ENCODE measurements around the gene PTBP3.
"Not testable (repeated sequence)": the region's sequence is repeated elsewhere in the genome, so short reads cannot be mapped to it uniquely, and the experiment has no call there.

PTBP3 gene, protein sequence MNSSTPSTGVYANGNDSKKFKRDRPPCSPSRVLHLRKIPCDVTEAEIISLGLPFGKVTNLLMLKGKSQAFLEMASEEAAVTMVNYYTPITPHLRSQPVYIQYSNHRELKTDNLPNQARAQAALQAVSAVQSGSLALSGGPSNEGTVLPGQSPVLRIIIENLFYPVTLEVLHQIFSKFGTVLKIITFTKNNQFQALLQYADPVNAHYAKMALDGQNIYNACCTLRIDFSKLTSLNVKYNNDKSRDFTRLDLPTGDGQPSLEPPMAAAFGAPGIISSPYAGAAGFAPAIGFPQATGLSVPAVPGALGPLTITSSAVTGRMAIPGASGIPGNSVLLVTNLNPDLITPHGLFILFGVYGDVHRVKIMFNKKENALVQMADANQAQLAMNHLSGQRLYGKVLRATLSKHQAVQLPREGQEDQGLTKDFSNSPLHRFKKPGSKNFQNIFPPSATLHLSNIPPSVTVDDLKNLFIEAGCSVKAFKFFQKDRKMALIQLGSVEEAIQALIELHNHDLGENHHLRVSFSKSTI
- 197 to 291 (median 227) reads per million in 4 experiments for total RNA-seq

DNA sequence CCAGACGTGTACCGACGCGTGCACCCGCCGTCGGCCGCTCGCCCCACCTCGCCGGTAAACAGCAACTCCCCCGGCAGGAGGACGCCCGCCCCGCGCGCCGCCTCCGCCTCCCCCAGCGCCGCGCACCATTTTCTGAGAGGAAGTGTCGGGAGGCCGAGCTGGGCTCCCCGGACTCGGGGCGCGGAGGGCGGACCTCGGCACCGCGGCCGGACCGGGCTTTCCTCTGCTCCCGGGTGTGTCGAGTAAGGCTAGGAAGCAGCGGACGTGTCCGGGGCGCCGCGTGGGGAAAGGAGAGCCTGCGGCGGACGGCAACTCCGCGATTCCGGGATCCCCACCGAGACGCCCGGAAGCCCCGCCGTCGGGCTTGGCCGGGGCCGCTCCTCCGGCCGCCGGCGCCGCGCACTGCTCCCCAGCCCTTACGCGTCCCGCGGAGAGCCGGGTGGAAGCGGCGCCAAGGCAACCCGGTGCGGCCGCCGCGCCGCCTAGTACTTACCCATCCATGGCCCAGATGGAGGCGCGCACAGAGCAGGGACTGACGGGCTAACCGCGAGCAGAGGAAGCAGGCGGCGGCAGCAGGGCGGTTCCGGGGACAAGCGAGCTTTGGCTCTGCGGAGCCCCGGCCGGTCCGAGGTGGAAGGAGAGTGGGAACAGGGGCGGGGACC lies at the start of gene PTBP3:
Gene PTBP3, minus strand, starts transcription at position 643 of the 662 bp plus-strand sequence. CDS start 35,754 bp downstream, outside the sequence.
- DNase-seq: peak; percentile 66

DNA sequence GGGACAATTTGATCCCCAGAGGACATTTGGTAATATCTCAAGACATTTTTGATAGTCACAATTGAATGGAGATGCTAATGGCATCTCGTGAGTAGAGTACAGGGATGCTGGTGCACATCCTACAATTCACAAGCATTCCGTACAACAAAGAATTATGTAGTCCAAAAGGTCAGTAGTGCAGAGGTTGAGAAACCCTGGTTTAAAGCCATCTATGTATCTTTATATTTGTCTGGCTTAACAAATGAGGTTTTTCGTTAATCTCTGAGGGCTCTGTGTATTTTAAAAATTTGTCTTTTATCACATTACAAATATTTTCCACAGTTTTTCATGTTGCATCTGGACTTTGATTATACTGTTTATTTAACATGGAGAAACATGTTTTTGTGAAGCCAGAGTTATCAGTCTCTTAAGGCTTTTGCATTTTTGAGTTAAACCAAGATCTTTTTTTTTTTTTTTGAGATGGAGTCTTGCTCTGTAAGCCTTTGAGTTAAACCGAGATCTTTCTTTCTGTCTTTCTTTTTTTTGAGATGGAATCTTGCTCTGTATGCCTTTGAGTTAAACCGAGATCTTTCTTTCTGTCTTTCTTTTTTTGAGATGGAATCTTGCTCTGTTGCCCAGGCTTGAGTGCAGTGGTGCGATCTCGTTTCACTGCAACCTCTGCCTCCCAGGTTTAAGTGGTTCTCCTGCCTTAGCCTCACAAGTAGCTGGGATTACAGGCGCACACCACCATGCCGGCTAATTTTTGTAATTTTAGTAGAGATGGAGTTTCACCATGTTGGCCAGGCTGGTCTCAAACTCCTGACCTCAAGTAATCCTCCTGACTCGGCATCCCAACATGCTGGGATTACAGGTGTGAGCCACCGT lies 49.3 kb upstream of the PTBP3 start:
- DNase-seq: no peak

DNA sequence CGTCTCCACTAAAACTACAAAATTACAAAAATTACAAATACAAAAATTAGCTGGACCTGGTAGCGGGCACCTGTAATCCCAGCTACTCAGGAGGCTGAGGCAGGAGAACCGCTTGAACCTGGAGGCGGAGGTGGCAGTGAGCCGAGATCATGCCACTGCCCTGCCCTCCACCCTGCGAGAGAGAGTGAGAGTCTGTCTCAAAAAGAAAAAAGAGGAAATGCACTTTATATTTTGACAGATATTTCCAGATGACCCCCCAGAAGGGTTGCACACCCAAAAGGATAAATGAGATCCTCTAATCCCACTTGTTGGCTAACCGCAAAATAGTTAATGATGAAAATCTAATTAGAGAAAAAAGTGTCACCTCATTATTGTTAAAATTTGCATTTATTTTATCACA lies 48.6 kb upstream of the PTBP3 start:
- DNase-seq: no peak

DNA sequence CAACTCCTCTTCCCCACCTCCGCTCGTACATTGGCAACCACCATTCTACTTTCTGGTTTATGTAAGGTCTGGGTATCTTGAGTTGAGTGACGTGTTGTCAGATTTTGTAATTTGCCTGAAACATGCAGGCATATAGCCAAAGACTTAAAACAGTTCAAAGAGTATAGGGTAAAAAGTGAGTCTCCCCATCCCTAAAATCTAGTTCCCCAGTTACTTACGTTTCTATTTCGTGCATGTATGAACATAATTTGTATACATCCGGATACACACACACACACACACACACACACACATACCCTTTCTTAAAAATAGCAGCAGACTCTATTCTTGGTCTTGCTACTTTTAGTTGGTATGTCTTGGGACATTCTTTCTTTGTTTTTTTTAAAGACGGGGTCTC lies 47.4 kb upstream of the PTBP3 start:
- DNase-seq: no peak

DNA sequence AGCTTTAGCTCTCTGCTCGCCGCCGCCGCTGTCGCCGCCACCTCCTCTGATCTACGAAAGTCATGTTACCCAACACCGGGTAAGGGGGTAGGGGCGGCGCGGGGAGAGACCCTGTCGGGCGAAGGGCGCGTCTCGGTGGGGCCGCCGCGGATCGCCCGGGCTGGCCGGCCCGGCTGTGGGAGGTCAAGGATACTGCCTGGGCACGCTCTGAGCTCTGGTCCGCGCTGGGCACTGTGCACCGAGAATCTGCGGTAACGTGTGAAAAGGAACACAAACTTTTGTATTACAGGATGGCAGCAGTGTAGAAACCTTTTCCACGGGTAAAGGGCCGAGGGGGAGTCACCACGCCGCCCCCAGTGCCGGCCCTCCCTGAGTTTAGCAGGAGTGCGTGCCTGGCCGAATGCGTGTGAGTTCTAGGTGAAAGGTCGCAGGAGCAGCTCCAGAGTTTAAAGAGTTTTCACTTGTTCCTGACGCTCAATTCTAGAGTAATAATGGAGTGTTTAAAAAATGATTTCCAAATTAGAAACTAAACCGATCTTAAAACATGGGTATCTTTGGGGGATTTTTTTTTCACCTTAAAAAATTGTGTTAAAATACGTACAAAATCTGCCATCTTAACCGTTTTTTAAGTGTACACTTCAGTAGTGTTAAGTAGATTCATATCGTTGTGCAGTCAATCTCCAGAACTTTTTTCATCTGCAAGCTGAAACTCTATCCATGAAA lies 46.8 kb upstream of the PTBP3 start, which contains the start of gene HSDL2:
Gene HSDL2, plus strand, starts transcription at position 7 of the 723 bp plus-strand sequence. Its CDS starts 56 bp downstream, at position 63.
- DNase-seq: no peak

DNA sequence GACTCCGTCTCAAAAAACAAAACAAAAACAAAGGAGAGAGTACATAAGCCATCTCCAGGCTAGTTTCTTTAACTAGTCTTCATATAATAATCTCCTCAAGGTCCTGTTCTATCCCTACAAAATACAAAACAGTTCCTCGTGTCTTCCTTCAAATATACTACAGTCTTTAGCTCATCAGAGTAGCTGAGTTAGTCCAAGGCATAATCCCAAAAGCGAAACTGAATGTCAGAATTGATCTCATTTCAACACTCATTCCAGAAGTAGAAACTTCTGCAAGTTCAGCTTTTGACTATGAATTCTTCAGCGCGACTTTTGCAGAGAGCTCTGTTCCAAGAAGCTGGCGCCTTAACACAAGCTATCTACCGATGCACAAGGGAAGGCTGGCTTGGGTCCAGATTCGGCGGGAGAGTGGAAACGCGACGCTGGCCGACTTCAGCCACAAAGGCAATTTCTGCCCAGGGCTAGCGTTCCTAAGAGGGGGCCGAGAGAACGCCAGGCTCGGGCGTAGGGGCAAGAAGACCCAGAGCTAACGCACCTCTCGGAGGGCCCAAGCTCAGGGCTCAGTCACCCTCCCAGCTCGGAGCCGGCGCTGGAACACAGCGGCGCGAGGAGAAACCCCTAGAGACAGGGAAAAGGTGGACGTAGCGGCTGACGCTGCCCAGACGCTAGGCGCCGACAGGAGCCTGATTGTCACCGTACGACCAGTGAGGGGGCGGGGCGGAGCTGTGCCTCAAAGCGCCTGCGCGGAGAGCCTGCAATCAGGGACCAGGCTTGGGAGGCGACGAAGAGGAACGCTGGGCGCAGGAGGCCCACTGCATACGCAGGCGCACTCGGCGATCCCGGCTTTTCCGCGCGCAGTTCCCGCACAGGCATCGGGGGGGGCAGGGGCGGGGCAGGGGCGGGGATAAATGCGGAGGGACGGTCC lies 46.0 kb upstream of the PTBP3 start:
- DNase-seq: peak; percentile 98

DNA sequence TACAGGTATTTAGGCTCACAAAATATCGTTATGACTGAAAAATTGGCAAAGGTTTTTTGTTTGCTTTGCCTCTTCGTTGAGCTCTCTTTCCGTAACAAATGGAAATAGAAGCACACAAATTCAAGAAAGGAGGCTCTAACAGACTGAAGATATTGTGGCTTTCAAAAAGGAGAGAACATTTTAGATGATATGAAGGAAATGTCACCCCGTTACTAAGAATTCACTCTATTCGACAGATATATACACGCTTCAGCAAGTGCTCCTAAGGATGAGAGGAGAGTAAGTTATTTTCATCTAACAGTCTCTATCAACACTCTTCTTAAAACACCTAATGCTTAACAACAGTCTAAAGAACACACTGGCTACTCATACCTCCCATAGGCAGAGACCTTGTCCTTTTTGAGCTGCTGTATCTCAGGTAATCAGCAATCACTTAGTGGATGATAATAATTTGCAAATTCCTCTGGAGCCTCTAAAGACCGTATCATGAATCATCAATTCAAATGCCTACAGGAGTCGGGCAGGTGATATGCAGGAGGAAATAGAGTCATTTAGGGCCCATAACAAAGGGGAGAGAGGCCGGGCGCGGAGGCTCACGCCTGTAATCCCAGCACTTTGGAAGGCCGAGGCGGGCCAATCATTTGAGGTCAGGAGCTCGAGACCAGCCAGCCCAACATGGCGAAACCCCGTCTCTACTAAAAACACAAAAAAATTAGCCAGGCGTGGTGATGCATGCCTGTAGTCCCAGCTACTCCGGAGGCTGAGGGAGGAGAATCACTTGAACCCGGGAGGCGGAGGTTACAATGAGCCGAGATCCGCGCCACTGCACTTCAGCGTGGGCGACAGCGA lies 45.1 kb upstream of the PTBP3 start:
- DNase-seq: no peak

DNA sequence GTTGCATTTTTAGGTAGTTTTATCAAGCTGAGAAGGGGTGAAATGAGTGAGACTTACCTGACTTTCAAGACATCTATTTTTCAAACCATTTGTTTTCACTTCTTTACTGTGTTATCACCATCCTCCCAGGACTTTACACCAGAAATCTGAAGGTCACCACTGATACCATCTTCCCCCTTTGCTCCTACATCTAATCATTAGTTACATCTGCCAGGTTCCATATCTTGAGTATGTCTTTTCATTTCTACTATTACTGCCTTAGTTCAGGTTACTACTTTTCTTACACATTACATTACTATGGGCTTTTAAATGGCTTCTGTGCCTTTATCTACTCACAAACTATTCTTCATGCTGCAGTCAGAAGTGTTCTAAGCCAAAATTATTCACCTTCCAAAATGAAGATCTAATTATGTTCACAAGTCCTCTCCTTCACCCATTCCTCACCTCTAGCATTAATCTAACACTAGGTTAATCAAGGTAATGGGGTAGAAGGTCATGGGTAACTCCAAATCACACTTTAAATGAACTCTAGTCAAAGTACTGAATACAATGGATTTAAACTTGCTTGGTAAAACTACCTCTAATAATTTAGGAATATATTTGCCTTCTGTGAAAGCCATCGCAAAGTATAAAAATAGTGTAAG lies 44.4 kb upstream of the PTBP3 start:
- no peak for DNase-seq

DNA sequence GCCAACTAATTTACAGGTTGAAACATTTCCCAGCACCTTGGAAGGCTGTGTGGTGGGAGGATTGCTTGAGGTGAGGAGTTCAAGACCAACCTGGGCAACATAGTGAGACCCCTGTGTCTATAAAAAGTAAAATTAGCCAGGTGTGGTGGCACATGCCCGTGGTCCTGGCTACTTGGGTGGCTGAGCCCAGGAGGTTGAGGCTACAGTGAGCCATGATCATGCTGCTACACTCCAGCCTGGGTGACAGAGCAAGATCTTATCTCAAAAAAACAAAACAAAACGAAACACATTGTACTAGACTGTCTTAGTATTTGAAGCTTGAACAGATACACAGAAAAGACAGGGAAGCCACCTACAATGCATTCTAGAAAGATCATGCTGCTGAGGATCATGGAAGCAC lies 43.7 kb upstream of the PTBP3 start:
- DNase-seq: no peak

DNA sequence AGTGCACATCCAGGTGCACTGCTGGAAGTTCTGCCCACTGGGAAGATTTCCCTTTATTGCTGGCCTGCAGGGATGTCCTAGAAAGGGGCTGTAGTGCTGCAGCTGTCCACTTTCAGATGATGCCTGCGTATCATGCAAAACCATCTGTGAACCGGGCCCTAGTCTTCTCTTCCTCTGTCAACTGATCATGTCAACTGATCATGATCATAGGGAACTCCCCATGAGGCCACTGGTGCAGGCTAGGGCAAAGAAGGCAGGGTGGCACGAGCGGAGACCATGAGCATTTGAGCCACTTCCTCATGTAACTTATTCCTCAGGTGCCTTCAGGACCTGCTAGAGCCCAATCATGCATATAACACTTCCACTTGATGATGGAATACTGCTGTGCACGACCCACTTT lies 41.9 kb upstream of the PTBP3 start:
- DNase-seq: no peak

DNA sequence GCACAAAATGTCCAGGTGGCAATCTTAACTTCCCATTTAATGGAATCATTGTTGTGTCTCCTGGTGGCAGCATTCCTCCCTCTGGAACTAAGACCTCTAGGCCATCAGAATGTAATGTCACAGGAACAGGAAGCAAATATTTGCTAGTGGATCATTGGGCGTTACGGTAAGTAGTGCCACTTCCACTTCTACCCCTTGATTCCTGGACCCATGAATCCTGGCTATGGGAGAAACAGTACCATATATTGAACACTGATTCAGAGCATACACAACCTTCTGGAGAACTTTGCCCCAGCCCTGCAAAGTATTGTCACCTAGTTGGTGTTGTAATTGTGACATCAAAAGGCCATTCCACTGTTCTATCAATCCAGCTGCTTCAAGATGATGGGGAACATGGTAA lies 40.8 kb upstream of the PTBP3 start:
- DNase-seq: not testable (repeated sequence)

DNA sequence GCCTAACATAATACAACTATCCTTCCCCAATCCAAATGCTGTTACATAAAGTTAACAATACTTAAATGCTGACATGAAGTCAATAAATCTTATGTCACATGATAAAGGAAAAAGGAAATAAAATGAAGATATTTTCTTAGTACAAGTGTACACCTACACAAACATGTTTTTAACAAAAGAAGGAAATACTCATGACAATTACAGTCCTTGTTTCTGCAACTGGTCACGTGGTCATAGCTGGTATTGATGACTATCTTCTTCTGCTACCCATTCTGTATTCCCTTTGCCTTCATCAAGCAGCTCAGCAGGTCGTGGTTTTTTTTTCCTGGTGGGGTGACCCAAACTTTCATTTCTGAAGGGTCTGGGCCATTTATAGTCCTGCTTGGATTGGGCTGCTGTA lies 40.2 kb upstream of the PTBP3 start:
- not testable (repeated sequence) for DNase-seq

DNA sequence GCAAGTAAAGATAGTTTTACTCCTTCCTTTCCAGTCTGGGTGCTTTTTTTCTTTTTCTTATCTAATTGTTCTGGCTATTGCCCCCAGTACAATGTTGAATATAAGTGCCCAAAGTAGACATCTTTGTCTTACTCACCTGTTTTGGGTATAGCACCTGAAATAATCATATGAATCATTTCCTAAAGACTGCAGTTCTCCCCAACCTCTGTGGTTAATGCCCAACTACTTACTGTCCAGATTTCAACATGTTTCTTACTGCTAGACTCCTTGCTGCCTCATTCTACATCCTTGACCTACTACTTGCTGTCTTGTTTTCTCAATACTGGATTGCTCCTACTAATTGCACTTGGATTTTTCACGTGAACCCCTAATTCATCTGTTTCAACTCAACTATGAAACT lies 37.6 kb upstream of the PTBP3 start:
- DNase-seq: no peak

DNA sequence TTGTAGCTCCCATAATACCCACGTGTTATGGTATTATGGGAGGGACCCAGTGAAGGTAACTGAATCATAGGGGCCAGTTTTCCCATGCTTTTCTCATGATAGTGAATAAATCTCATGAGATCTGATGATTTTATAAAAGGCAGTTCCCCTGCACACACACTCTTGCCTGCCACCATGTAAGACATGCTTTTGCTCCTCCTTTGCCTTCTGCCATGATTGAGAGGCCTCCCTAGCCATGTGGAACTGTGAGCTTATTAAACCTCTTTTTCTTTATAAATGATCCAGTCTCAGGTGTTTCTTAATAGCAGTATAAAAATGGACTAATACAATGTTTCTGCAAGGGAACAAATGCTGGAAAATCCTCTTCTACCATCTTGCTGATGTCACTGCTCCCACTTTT lies 36.4 kb upstream of the PTBP3 start:
- DNase-seq: no peak

DNA sequence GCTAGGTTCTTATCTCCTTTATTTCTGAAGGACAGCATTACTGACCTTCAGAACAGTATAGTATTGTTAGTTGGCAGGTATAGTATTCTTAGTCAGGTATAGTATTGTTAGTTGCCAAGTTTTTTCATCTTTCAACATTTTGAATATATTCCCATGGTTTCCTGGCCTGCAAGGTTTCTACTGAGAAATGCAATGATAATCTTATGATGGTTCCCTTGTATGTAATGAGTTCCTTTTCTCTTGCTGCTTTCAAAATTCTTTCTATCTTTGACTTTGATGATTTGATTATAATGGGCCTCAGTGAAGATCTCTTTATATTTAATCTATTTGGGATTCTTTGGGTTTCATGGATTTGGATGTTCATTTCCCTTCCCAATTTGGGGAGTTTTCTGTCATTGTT lies 34.0 kb upstream of the PTBP3 start:
- no peak for DNase-seq

DNA sequence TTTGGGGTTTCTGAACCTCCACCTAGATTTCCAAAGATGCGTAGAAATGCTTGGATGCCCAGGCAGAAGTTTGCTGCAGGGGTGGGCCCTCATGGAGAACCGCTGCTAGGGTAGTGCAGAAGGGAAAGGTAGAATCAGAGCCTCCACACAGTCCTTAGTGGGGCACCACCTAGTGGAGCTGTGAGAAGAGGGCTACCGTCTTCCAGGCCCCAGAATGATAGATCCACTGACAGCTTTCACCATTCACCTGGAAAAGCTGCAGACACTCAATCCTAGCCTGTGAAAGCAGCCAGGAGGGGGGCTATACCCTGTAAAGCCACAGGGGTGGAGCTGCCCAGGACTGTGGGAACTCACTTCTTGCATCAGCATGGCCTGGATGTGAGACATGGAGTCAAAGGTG lies 33.2 kb upstream of the PTBP3 start:
- DNase-seq: no peak

DNA sequence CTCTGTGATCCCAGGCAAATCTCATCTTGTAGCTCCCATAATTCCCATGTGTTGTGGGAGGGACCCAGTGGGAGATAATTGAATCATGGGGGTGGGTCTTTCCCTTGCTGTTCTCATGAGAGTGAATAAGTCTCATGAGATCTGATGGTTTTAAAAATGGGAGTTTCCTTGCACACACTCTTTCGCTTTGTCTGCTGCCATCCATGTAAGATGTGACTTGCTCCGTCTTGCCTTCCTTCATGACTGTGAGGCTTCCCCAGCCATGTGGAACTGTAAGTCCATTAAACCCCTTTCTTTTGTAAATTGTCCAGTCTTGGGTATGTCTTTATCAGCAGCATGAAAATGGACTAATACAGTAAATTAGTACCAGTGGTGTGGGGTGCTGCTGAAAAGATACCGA lies 31.8 kb upstream of the PTBP3 start:
- not testable (repeated sequence) for DNase-seq

DNA sequence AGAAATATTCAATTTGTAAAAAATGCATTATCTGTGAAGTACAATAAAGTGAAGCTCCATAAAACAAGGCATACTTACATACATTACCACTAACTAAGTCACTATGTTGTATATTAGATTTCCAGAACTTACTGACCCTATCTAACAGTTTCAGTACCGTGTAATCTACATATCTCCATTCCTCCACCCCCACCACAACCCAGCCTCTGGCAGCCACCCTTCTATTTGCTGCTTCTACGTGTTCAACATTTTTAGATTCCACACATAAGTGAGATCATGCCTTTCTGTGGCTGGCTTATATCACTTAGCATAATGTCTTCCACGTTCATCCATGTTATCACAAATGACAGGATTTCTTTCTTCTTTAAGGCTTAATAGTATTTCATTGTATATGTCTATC lies 31.3 kb upstream of the PTBP3 start:
- DNase-seq: no peak

DNA sequence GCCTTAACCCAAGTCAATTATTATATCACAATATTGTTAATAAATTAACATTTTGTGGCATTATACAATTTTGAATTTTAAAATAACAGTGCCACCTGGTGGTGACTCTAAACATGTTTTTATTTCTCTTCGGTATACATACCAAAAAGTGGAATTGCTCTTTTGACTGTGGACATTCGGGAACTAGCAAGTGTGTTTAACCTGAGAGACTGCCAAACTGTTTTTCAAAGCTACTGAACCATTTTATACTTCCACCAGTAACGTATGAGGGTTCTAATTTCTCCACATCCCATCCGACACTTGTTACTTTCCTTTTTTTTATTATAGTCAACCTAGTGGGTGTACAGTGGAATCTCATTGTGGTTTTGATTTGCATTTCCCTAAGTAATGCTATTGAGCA lies 28.2 kb upstream of the PTBP3 start:
- DNase-seq: no peak

Data from effector CD8-positive, alpha-beta T cell (primary cell).